Stimulated activated naive B cell treated with anti-CD40 and anti-IgM and Interleukin-4, amounts not matched to agents 10 μg/mL and 1 μg/mL and 100 μg/mL, for 72 hours (primary cell): ENCODE results near the gene BUB1B.
"Not testable (repeated sequence)": the region's sequence is repeated elsewhere in the genome, so short reads cannot be mapped to it uniquely, and the experiment has no call there.

ENCODE experiments used
- ATAC-seq, 2 donors: fragments of 150-1000 bp; cut with Tn5 transposase; replicated peaks; 2 replicates each; pipeline ENCODE4 v1.10.0; 2021; ENCODE audit warnings: moderate library complexity in 1 of 2
- DNase-seq: peaks from one replicate; pipeline ENCODE4 v3.0.0; 2021
- H3K27ac Mint-ChIP-seq: one replicate; pipeline ENCODE4 v1.8.0; 2022; ENCODE audit warnings: mild to moderate bottlenecking, mixed read lengths
- H3K27me3 Mint-ChIP-seq, 2 donors: one replicate each; pipeline ENCODE4 v1.8.0; 2022; ENCODE audit warnings: mixed read lengths in 2 of 2
- H3K36me3 Mint-ChIP-seq, 2 donors: one replicate each; pipeline ENCODE4 v1.8.0; 2022; ENCODE audit warnings: mixed read lengths in 2 of 2, mild to moderate bottlenecking in 1 of 2
- H3K4me1 Mint-ChIP-seq, 2 donors: one replicate each; pipeline ENCODE4 v1.8.0; 2022; ENCODE audit warnings: mixed read lengths in 2 of 2, mild to moderate bottlenecking in 1 of 2
- H3K4me3 Mint-ChIP-seq, 2 donors: one replicate each; pipeline ENCODE4 v1.8.0; 2022; ENCODE audit warnings: mild to moderate bottlenecking in 2 of 2, mixed read lengths in 2 of 2, moderate library complexity in 1 of 2
- H3K9me3 Mint-ChIP-seq, 2 donors: one replicate each; pipeline ENCODE4 v1.8.0; 2022; ENCODE audit warnings: mixed read lengths in 2 of 2, mild to moderate bottlenecking in 1 of 2

Gene BUB1B

GRCh38 chr15:40151499-40151898 is 9.4 kb upstream of the BUB1B start:
- ATAC-seq (no peak), DNase-seq (no peak)
- H3K4me3 Mint-ChIP-seq, result no peak overlapping the region
- no peak overlapping the region for H3K27ac Mint-ChIP-seq
- no peaks in the 10 kb centered on the region for H3K9me3 Mint-ChIP-seq
- H3K4me1 Mint-ChIP-seq, result peaks cover 0 to 4% of the 10 kb centered on the region in 2 donors
- H3K27me3 Mint-ChIP-seq, result no peaks in the 10 kb centered on the region
- no peaks in the 10 kb centered on the region for H3K36me3 Mint-ChIP-seq

GRCh38 chr15:40151991-40152390 is 8.9 kb upstream of the BUB1B start:
- H3K4me3 Mint-ChIP-seq, result no peak overlapping the region

DNA sequence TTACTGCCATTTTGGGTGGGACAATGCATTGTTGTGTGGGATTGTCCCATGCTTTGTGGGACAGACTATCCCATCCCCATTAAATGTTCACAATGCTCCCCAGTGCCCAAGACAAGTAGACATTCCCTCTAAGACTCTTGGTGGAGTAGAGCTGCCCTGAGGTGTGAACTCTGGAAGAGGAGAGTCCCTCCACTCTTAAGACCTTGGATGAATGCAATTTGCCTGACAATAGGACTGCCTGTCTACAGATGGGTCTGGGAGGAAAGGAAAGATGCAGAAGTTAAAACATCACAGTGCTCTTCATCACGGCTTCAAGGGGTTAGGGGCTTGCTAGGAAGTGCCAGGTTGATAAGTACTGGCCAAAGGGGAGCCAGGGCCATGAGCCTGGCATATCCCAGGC is 6.0 kb upstream of the BUB1B start:
- H3K4me3 Mint-ChIP-seq, DNase-seq, H3K36me3 Mint-ChIP-seq, H3K9me3 Mint-ChIP-seq, ATAC-seq, H3K4me1 Mint-ChIP-seq, H3K27ac Mint-ChIP-seq, H3K27me3 Mint-ChIP-seq: not testable (repeated sequence)

More at GRCh38 chr15:40151991-40152390, 8.9 kb upstream of the BUB1B start:
- Mint-ChIP-seq H3K27me3 (no peaks in the 10 kb centered on the region), H3K27ac (no peak overlapping the region), H3K4me1 (peaks cover 0 to 4% of the 10 kb centered on the region in 2 donors), H3K36me3 (no peaks in the 10 kb centered on the region), H3K9me3 (no peaks in the 10 kb centered on the region)
- no peak for ATAC-seq
- no peak for DNase-seq

GRCh38 chr15:40155270-40155910 is 5.5 kb upstream of the BUB1B start:
- no peak for ATAC-seq
- no peak overlapping the region for H3K27ac Mint-ChIP-seq
- no peak overlapping the region for H3K4me3 Mint-ChIP-seq
- DNase-seq, result no peak
- peaks cover 0 to 4% of the 10 kb centered on the region in 2 donors for H3K4me1 Mint-ChIP-seq
- H3K27me3 Mint-ChIP-seq, result no peaks in the 10 kb centered on the region
- H3K36me3 Mint-ChIP-seq, result no peaks in the 10 kb centered on the region
- H3K9me3 Mint-ChIP-seq, result no peaks in the 10 kb centered on the region

DNA sequence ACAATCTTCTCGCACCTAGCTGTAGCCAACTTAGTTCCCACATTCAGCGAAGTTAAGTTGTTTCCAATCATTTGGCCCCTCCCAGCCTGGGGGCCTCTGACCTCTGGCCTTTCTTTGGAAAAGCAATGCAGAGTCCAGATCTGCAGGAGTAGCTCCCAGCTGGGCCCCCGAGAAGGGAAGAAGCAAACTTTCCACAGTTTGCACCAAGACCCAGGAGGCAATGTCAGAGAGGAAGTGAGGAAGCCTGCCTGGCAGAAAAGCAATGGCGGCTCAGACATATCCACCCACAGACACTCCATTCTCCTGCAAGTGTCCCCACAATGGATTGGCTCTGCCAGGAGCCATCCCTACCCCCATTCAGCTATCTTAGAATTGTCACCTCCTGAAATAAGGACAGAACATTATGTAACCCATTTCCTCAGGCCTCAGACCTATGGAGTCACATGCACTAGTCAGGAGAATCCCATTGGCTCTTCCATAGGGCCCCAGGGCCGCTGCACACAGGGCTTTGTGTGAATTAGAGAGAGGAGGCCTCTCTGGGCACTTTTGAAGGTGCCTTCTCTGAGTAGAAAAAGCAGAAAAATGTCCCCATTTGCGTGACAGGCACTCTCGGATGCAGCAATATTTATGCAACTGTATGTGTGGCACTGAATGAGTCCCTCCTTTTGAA is 3.0 kb upstream of the BUB1B start:
- DNase-seq (no peak), ATAC-seq (no peak)
- Mint-ChIP-seq H3K27me3 (no peaks in the 10 kb centered on the region), H3K4me3 (no peak overlapping the region), H3K27ac (no peak overlapping the region), H3K4me1 (peaks cover 0 to 4% of the 10 kb centered on the region in 2 donors), H3K9me3 (no peaks in the 10 kb centered on the region), H3K36me3 (no peaks in the 10 kb centered on the region)

- H3K4me1 Mint-ChIP-seq, result peaks cover 0 to 4% of the 10 kb centered on the region in 2 donors
- no peak overlapping the region for H3K27ac Mint-ChIP-seq
- H3K36me3 Mint-ChIP-seq, result no peaks in the 10 kb centered on the region
- no peaks in the 10 kb centered on the region for H3K9me3 Mint-ChIP-seq
- H3K27me3 Mint-ChIP-seq, result no peaks in the 10 kb centered on the region
- ATAC-seq, result no peak
- no peak overlapping the region for H3K4me3 Mint-ChIP-seq
- DNase-seq, result no peak
Measured at GRCh38 chr15:40160021-40160420, 848 bp upstream of the BUB1B start.

DNA sequence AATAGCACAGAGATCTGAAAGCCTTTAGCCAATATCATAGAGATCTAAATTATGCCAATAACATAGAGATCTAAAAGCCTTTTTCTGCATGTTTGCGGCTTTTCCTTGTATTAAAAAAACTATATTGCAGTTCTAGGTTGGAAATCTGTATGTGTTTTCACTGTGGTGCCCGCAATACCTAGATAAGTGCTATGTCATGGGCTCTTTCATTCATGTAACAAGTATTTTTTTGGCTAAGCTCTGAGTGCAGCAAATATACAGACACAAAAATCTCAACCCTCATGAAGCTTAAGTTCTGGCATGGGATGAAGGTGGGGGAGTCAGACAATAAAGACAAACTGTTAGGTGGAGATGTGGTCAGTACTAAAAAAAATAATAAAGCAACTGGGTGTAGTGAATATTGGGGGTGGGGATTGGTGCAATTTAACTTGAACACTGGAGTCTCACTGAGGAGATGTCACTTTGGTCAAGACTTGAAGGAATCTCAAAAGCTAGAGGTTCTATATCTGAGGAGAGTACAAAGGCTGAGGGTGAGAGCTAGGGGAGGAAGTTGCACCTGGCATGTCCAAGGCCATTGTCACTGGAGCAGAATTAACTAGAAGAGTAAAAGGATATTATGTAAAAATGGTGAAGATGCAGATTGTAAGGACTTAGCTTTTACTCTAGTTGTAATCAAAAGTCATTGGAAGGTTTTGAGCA is 973 bp downstream of the BUB1B start:
- Mint-ChIP-seq H3K36me3 (peaks cover 4 to 7% of the 10 kb centered on the region in 2 donors), H3K9me3 (no peaks in the 10 kb centered on the region), H3K27ac (no peak overlapping the region), H3K4me1 (peaks cover 0 to 2% of the 10 kb centered on the region in 2 donors), H3K4me3 (no peak overlapping the region), H3K27me3 (no peaks in the 10 kb centered on the region)
- ATAC-seq, result no peak
- DNase-seq, result no peak

DNA sequence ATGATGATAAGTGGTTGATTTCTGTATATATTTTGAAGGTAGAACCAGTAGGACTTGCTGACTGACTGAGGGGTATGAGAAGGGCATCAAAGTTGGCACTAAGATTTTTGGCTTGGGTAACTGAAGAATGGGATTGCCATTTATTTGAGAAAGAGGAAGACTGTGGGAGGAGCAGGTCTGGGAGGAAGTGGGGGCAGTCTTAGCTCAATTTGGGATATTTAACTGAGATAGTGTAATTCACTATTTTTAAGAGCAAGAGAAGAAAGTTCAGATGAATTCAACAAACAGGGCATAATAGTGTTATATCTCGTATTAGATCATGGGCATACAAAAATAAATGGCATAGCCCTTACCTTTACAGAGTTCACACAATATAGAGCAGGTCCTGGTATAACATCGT is 1.7 kb downstream of the BUB1B start:
- Mint-ChIP-seq H3K36me3 (peaks cover 5 to 9% of the 10 kb centered on the region in 2 donors), H3K9me3 (no peaks in the 10 kb centered on the region), H3K4me3 (no peak overlapping the region), H3K27me3 (no peaks in the 10 kb centered on the region), H3K27ac (no peak overlapping the region), H3K4me1 (peaks cover 3% of the 10 kb centered on the region in 2 donors)
- ATAC-seq (no peak), DNase-seq (no peak)

GRCh38 chr15:40163657-40164416 is 3.0 kb downstream of the BUB1B start:
- Mint-ChIP-seq H3K27me3 (no peaks in the 10 kb centered on the region), H3K27ac (peak overlapping the region; percentile 65), H3K36me3 (peaks cover 5 to 11% of the 10 kb centered on the region in 2 donors), H3K9me3 (no peaks in the 10 kb centered on the region), H3K4me1 (peaks cover 6% of the 10 kb centered on the region in 2 donors), H3K4me3 (no peak overlapping the region)
- no peak for DNase-seq
- no peak for ATAC-seq

DNA sequence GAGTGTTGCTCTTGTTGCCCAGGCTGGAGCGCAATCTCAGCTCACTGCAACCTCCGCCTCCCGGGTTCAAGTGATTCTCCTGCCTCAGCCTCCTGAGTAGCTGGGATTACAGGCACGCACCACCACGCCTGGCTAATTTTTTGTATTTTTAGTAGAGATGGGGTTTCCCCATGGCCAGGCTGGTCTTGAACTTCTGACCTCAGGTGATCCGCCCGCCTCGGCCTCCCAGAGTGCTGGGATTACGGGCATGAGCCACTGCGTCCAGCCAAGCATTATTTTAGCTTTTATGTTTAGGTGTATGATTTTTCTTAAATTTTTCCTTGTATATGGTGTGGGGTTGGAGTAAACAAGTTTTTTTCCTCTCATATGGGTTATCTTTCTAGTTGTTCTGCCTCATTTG is 6.5 kb downstream of the BUB1B start:
- Mint-ChIP-seq H3K36me3 (peaks cover 5 to 11% of the 10 kb centered on the region in 2 donors), H3K27ac (peak overlapping the region; percentile 63)
- not testable (repeated sequence) for DNase-seq, ATAC-seq, H3K4me3 Mint-ChIP-seq, H3K4me1 Mint-ChIP-seq, H3K27me3 Mint-ChIP-seq, H3K9me3 Mint-ChIP-seq

GRCh38 chr15:40175160-40175559 is 14.3 kb downstream of the BUB1B start:
- Mint-ChIP-seq H3K4me3 (no peak overlapping the region), H3K27me3 (no peaks in the 10 kb centered on the region), H3K27ac (no peak overlapping the region), H3K9me3 (no peaks in the 10 kb centered on the region), H3K4me1 (peaks cover 2 to 6% of the 10 kb centered on the region in 2 donors), H3K36me3 (no peaks in the 10 kb centered on the region)
- no peak for DNase-seq
- no peak for ATAC-seq

DNA sequence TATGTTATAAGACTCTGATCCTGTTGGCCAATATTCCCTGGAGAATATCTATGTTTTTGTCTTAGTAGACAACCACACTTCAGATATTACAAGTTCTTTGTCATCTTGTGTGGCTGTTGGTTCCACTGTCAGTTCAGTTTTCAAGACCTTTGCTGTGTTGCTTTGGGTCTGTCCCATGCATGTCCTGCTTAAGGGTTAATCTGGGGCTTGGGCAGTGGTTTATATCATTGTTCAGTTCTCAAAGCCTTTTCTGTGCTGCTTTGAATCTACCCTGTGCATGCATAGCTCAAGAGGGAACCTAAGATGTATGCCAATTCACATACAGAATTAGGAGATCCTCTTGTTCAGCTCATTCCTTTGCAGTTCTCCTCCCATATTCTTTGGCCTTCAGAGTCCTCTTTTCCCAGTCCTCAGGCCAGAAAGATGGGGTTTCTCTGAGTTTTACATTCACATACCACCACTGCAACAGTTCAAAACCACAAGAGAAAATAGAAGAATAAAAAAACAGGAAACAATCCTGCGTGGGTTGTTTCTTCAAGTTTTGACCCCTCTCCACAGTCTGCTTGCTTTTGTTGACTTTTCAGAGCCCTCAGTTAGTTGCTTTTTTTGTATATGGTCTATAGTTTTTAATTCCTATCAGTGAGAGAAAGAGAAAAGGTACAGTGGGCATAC is 21.6 kb downstream of the BUB1B start:
- Mint-ChIP-seq H3K4me1 (peaks cover 20 to 40% of the 10 kb centered on the region in 2 donors), H3K27me3 (no peaks in the 10 kb centered on the region), H3K36me3 (peaks cover 2 to 7% of the 10 kb centered on the region in 2 donors), H3K9me3 (no peaks in the 10 kb centered on the region), H3K27ac (peak overlapping the region; percentile 70), H3K4me3 (peak overlapping the region; percentile 55 to 60)
- peak; percentile 73 to 79 for ATAC-seq
- no peak for DNase-seq

- Mint-ChIP-seq H3K27ac (peak overlapping the region; percentile 56), H3K36me3 (peaks cover 2 to 7% of the 10 kb centered on the region in 2 donors), H3K4me1 (peaks cover 20 to 37% of the 10 kb centered on the region in 2 donors), H3K27me3 (no peaks in the 10 kb centered on the region), H3K9me3 (no peaks in the 10 kb centered on the region), H3K4me3 (peak overlapping the region; percentile 39 to 55)
- ATAC-seq (peak; percentile 63 to 64), DNase-seq (no peak)
Measured at GRCh38 chr15:40183636-40184463, 23.0 kb downstream of the BUB1B start.
